GM15510 (cell line): ENCODE measurements around the gene BTRC.

ENCODE experiments used
- POLR2A ChIP-seq: IDR thresholded peaks from 3 replicates; pipeline ENCODE4 v1.6.1; 2011; ENCODE audit warnings: borderline replicate concordance; ENCODE audit not compliant: insufficient read length; ENCODE audit errors: extremely low read depth

The BTRC gene

GRCh38 chr10:101570428-101571270 is 216.7 kb downstream of the BTRC start:
- TF ChIP-seq POLR2A = no peak

GRCh38 chr10:101571271-101571925 is 217.4 kb downstream of the BTRC start:
- no peak for TF ChIP-seq POLR2A

- TF ChIP-seq POLR2A = no peak
Measured at GRCh38 chr10:101572126-101572525, 218.2 kb downstream of the BTRC start.

GRCh38 chr10:101572785-101573184 is 218.8 kb downstream of the BTRC start:
- TF ChIP-seq POLR2A = no peak

GRCh38 chr10:101573885-101574753 is 220.2 kb downstream of the BTRC start:
- TF ChIP-seq POLR2A = no peak

- no peak for TF ChIP-seq POLR2A
Measured at GRCh38 chr10:101575091-101575490, 221.1 kb downstream of the BTRC start.

- TF ChIP-seq POLR2A = no peak
Measured at GRCh38 chr10:101575580-101576210, 221.7 kb downstream of the BTRC start.

- TF ChIP-seq POLR2A = no peak
Measured at GRCh38 chr10:101576211-101576863, 222.4 kb downstream of the BTRC start.

- no peak for TF ChIP-seq POLR2A
Measured at GRCh38 chr10:101577121-101577871, 223.3 kb downstream of the BTRC start.

GRCh38 chr10:101578192-101578591 is 224.2 kb downstream of the BTRC start:
- no peak for TF ChIP-seq POLR2A

- no peak for TF ChIP-seq POLR2A
Measured at GRCh38 chr10:101578803-101579515, 225.0 kb downstream of the BTRC start.

GRCh38 chr10:101579516-101579870 is 225.5 kb downstream of the BTRC start:
- TF ChIP-seq POLR2A = no peak
